T-helper 17 cell (primary cell): ENCODE results near the gene TARS1. TPM values are rescaled to one million over a fixed set of nuclear protein-coding genes. Genes with fewer than 3 reads are reported as not detected.

Source experiments
- ATAC-seq: fragments of 150-1000 bp; cut with Tn5 transposase; 2 replicates; pipeline ENCODE4 v1.10.0; 2021; ENCODE audit warnings: mild to moderate bottlenecking, moderate library complexity
- DNase-seq, 3 donors: peaks; one replicate each; pipeline versions ENCODE4 v3.0.0 to v3.0.0-alpha.2; 2020 to 2021
- H3K9me3 ChIP-seq: one replicate; pipeline ENCODE4 v1.7.0; 2013; ENCODE audit warnings: low read length, mild to moderate bottlenecking; ENCODE audit not compliant: control insufficient read depth, poor library complexity, severe bottlenecking
- H3K27ac Mint-ChIP-seq: one replicate; pipeline ENCODE4 v1.8.0; 2022; ENCODE audit warnings: mild to moderate bottlenecking, moderate library complexity, mixed read lengths
- H3K27me3 Mint-ChIP-seq: one replicate; pipeline ENCODE4 v1.8.0; 2022; ENCODE audit warnings: mixed read lengths
- H3K36me3 Mint-ChIP-seq: one replicate; pipeline ENCODE4 v1.8.0; 2022; ENCODE audit warnings: low read depth, mixed read lengths
- H3K4me1 Mint-ChIP-seq: one replicate; pipeline ENCODE4 v1.8.0; 2022; ENCODE audit warnings: mild to moderate bottlenecking, mixed read lengths
- H3K4me3 Mint-ChIP-seq: one replicate; pipeline ENCODE4 v1.8.0; 2022; ENCODE audit warnings: mild to moderate bottlenecking, moderate library complexity, mixed read lengths
- total RNA-seq, 4 donors: library from RNA in 2 of 4; stranded (reverse) in 2 of 4; gene quantifications; one replicate each; pipeline ENCODE4 v1.2.3 and lab custom pipeline; 2022 to 2026

The TARS1 gene
- total RNA-seq, 2 donors from 2014 or later: 49.0 to 55.4 TPM

DNA sequence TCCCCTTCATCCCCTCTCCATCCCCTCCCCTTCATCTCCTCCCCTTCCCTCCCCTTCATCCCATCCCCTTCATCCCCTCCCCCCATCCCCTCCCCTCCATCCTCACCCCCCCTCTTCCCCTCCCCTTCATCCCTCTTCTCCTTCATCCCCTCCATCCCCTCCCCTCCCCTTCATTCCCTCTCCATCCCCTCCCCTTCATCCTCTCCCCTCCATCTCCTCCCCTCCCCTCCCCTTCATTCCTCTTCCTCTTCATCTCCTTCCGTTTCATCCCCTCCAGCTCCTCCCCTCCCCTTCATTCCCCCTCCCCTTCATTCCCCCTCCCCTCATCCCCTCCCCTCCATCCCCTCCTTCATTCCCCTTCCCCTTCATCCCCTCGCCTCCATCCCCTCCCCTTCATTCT lies 40.1 kb downstream of the TARS1 start:
- ATAC-seq (no peak), DNase-seq (no peak)
- Mint-ChIP-seq H3K27me3 (no peaks in the 10 kb centered on the region), H3K4me1 (no peaks in the 10 kb centered on the region), H3K36me3 (peaks cover 2% of the 10 kb centered on the region), H3K27ac (no peak overlapping the region), H3K4me3 (no peak overlapping the region)
- no peaks in the 10 kb centered on the region for H3K9me3 ChIP-seq

DNA sequence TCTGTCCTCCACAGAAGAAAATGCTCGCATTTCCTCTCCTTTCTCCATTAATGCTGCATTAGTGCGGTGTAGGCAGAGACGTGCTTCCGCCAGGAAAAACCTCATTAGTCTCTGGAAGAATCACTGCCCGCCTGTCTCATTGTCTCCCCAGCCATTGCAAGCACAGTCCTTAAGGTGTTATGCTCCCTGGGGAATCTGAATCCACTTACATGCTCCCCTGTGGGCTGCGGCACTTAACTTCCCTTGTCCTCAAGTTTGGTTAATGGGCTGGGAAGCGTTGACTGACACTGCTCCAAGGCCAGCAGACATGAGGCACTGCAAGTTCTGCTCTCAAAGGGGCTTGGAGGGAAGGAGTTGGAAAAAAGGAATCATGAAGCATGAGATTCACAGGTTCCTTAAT lies 41.6 kb downstream of the TARS1 start:
- DNase-seq: no peak
- H3K4me3 Mint-ChIP-seq: no peak overlapping the region

DNA sequence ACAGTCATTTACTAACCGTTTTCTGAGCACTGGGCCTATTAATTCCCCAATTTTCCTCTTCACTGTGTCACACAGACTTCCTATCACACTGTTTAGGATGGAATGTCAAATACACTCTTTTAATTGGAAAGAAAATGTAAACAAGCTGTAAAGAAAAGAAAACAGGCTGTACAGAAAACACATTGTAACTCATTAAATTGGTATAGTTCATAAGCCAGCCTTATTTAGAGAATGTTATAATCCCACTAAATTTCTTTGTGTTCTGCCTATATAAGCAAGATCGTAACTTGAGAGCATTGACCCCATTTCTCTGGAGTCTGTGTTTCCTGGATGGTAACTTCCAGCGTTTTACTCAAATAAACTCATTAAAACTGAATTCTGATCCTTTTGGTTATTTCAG lies 46.5 kb downstream of the TARS1 start:
- no peaks in the 10 kb centered on the region for H3K9me3 ChIP-seq
- Mint-ChIP-seq H3K27me3 (no peaks in the 10 kb centered on the region), H3K4me1 (no peaks in the 10 kb centered on the region), H3K27ac (no peak overlapping the region), H3K36me3 (no peaks in the 10 kb centered on the region), H3K4me3 (no peak overlapping the region)
- ATAC-seq (no peak), DNase-seq (no peak)

More for the DNA sequence above, 41.6 kb downstream of the TARS1 start:
- Mint-ChIP-seq H3K27me3 (no peaks in the 10 kb centered on the region), H3K4me1 (no peaks in the 10 kb centered on the region), H3K27ac (no peak overlapping the region), H3K36me3 (peaks cover 2% of the 10 kb centered on the region)
- H3K9me3 ChIP-seq: no peaks in the 10 kb centered on the region
- ATAC-seq: no peak

DNA sequence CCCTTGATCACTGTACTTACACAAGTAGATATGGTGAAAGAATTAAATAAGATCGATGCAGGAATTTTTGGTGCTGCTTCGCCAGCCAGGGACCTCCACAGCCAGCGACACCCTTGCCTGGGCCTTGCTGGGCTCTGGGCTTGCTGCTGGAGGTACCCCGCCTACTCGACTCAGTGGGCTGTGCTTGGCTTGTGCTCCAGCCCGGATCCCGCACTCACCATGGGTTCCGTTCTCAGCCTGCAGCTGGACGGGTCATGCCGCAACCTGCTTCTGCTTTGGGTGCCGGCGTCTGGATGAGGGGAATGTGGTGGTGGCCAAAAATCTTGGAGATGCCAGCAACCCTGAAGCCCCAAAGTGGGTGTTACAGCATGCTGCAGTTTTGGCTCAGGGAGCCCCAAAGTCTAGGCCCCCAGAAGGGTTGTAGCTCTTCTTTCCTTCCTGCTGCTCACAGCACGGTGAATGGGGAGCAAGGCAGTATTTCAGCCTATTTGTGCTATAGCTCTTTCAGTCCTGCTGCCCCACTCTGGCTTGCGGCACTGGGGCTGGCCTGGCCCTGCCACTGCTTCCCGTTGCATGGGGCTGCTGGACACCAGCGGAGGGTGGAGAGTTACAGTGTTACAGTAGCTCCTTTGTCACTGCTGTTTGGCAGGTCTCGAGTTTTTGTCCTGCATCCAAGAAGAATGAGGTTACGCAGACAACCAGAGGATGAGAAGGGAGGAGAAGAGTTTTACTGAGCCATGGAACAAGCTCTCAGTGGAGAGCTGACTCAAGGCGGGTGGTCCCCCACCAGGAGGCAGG lies 48.0 kb downstream of the TARS1 start:
- Mint-ChIP-seq H3K27me3 (no peaks in the 10 kb centered on the region), H3K36me3 (no peaks in the 10 kb centered on the region), H3K4me3 (no peak overlapping the region), H3K27ac (no peak overlapping the region), H3K4me1 (no peaks in the 10 kb centered on the region)
- DNase-seq (no peak), ATAC-seq (no peak)
- no peaks in the 10 kb centered on the region for H3K9me3 ChIP-seq

DNA sequence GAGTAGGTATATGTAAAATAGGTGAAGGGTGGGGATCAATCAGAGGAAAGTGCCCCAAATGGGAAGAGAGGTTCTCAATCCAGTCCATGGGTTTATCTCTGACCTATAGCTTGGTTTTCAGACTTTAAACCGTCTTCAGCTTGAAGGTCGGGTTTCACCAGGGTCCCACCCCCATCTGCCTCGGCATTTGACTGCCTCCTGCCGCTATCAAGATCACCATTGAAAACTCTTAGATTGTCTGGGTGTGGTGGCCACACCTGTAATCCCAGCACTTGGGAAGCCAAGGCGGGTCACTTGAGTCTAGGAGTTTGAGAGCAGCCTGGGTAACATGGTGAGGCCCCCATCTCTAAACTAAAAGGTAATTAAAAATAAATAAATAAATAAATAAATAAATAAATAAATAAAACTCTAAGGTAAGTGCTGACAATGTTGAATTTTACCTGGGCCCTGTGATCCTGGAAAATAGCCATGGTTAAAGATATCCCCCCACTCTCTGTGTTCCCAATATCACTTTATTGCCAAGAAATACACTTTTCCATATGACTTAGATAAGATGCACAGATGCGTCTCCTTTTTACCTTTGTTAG lies 48.8 kb downstream of the TARS1 start:
- H3K27ac Mint-ChIP-seq: no peak overlapping the region
- no peaks in the 10 kb centered on the region for H3K4me1 Mint-ChIP-seq
- no peaks in the 10 kb centered on the region for H3K9me3 ChIP-seq
- no peak for ATAC-seq
- H3K36me3 Mint-ChIP-seq: no peaks in the 10 kb centered on the region
- H3K4me3 Mint-ChIP-seq: no peak overlapping the region
- H3K27me3 Mint-ChIP-seq: no peaks in the 10 kb centered on the region
- DNase-seq: no peak

DNA sequence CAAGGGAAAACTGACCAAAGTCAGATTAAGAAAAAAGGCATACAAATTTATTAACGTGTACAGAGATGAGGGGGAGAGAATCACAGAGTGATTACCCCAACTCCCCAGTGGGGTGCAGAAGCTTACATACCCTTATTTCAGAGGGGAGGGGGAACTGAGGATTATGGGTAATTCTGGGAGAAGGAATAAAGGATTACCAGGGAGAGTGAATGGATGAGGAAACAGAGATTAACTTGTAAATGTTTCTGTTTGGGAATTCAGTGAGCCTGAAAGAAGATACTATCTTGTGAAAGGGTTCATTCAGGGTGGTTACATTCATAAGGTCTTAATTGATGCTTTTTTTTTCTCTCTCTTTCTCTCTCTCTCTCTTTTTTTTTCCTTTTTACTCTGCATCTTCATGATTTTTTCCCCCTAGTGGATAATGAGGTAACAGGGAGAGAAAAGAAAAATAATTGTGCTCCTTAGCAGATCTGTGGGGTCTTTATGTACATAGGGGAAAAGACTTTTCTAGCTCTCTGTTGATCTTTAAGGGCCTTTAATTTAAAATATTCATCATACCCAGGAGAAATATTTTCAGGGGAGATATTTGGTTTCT lies 49.4 kb downstream of the TARS1 start:
- no peak overlapping the region for H3K27ac Mint-ChIP-seq
- H3K9me3 ChIP-seq: no peaks in the 10 kb centered on the region
- H3K4me1 Mint-ChIP-seq: no peaks in the 10 kb centered on the region
- H3K27me3 Mint-ChIP-seq: no peaks in the 10 kb centered on the region
- DNase-seq: no peak
- ATAC-seq: no peak
- H3K4me3 Mint-ChIP-seq: no peak overlapping the region
- H3K36me3 Mint-ChIP-seq: no peaks in the 10 kb centered on the region

DNA sequence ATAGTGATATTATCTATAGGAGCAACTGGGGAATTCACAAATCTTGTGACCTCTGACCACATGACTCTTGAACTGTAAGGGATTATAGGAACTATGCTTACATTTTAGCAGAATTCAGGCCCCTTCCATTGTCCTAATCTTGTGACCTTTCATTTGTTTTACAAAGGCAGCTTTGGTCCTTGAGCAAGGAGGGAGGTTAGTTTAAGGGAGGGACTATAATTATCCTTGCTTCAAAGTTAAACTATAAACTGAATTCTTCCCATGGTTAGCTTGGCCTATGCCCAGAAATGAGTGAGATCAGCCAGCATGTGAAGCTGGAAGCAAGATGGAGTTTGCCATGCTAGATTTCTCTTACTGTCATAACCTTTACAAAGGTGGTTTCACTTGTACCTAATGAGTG lies 51.2 kb downstream of the TARS1 start:
- H3K4me1 Mint-ChIP-seq: no peaks in the 10 kb centered on the region
- no peaks in the 10 kb centered on the region for H3K9me3 ChIP-seq
- no peak for DNase-seq
- no peak for ATAC-seq
- H3K27ac Mint-ChIP-seq: no peak overlapping the region
- no peaks in the 10 kb centered on the region for H3K36me3 Mint-ChIP-seq
- H3K4me3 Mint-ChIP-seq: no peak overlapping the region
- no peaks in the 10 kb centered on the region for H3K27me3 Mint-ChIP-seq

DNA sequence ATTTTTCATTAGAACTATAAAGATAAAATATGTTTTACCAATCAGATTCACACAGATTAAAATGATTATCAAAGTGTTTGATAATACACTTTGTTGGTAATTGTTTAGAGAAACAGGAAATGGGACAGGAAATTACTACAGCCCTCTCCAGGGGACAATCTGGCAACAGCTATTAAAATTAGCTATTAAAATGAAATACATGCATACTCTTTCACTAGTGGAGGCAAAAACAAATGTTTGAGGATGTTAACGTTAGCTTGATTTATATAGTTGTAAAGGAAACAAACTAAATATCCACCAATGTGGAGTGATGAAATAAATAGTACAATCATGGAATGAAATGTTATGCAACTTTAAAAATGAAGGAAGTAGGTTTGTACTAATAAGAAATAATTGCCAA lies 53.7 kb downstream of the TARS1 start:
- Mint-ChIP-seq H3K27ac (no peak overlapping the region), H3K36me3 (no peaks in the 10 kb centered on the region), H3K27me3 (no peaks in the 10 kb centered on the region), H3K4me1 (no peaks in the 10 kb centered on the region), H3K4me3 (no peak overlapping the region)
- ATAC-seq (no peak), DNase-seq (no peak)
- no peaks in the 10 kb centered on the region for H3K9me3 ChIP-seq

DNA sequence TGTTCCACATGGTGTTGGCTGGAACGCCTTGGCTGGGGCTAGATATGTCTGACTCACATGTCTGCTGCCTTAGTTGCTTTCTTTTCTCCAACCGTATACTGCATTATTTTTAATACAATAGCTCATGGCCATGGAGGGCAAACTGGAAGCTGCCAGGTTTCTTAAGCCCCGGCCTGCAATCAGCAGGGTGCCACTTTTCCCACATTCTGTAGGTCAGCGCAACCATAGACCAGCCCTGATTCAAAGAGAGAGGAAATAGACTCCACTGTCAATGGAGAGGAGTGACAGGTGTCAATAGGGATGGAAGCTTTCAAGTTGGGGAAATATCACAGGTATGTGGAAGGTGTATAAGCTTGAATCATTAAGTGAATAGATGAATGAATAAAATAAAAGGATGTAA lies 60.5 kb downstream of the TARS1 start:
- no peak overlapping the region for H3K27ac Mint-ChIP-seq

DNA sequence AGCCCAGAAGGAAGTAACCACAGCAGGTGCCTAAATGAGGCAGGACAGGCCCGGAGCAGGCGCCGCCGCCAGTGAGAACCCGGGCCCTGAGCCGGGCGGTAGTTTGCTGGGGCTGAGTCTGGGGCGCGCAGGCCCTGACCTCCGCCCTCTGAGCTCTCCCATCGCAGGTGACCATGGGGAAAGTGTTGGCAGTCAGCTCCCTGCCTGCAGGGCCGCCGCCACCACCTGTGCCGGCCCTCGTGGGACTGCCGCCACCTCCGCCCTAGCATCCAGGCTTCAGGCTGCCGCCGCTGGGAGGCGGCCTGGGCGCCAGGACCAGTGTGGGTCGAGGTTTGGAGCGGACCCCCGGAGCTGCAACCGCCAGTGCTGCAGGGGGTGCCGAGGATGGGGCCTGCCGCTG lies 61.1 kb downstream of the TARS1 start:
- Mint-ChIP-seq H3K4me1 (no peaks in the 10 kb centered on the region), H3K4me3 (no peak overlapping the region), H3K27me3 (no peaks in the 10 kb centered on the region), H3K36me3 (no peaks in the 10 kb centered on the region), H3K27ac (no peak overlapping the region)
- ATAC-seq: no peak
- no peaks in the 10 kb centered on the region for H3K9me3 ChIP-seq
- no peak for DNase-seq

More for the DNA sequence above, 60.5 kb downstream of the TARS1 start:
- H3K4me1 Mint-ChIP-seq: no peaks in the 10 kb centered on the region
- H3K4me3 Mint-ChIP-seq: no peak overlapping the region
- H3K36me3 Mint-ChIP-seq: no peaks in the 10 kb centered on the region
- DNase-seq (no peak), ATAC-seq (no peak)
- no peaks in the 10 kb centered on the region for H3K9me3 ChIP-seq
- no peaks in the 10 kb centered on the region for H3K27me3 Mint-ChIP-seq

DNA sequence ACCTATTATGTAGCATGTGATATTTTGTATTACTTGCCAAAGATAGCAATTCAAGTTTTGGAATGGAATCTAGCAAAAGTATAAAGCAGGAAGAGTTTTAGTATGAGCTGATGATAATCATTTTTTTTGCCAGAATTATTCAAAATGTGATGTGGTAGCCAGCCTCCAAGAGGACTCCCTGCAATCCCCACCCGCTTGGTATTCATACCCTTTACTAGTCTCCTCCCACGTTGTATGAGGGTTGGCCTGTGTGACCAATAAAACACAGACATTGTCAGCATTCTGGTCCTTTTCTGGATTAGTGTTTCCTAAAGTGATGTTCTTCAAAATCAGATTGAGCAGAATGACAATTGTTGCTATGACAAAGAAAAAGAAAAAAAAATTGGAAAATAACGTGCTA lies 63.8 kb downstream of the TARS1 start:
- Mint-ChIP-seq H3K27ac (no peak overlapping the region), H3K36me3 (no peaks in the 10 kb centered on the region), H3K4me1 (no peaks in the 10 kb centered on the region), H3K4me3 (no peak overlapping the region), H3K27me3 (no peaks in the 10 kb centered on the region)
- ATAC-seq (no peak), DNase-seq (no peak)
- no peaks in the 10 kb centered on the region for H3K9me3 ChIP-seq

DNA sequence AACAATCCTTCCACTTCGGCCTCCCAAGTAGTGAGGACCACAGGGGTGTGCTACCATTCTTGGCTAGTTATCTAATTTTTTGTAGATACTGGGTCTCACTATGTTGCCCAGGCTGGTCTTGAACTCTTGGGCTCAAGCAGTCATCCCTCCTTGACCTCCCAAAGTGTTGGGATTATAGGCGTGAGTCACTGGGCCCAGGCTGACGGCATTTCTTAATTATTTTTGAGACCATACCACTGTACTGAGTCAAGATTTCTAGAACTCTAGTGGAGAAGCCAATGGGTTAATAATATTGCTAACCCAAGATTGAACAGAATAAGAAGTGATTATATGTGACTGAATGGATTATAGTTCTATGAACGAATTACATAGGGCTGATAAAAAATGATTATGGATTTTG lies 66.7 kb downstream of the TARS1 start:
- no peaks in the 10 kb centered on the region for H3K27me3 Mint-ChIP-seq
- no peak overlapping the region for H3K4me3 Mint-ChIP-seq
- no peaks in the 10 kb centered on the region for H3K36me3 Mint-ChIP-seq
- no peaks in the 10 kb centered on the region for H3K9me3 ChIP-seq
- DNase-seq: no peak
- H3K27ac Mint-ChIP-seq: no peak overlapping the region
- ATAC-seq: no peak
- H3K4me1 Mint-ChIP-seq: no peaks in the 10 kb centered on the region

DNA sequence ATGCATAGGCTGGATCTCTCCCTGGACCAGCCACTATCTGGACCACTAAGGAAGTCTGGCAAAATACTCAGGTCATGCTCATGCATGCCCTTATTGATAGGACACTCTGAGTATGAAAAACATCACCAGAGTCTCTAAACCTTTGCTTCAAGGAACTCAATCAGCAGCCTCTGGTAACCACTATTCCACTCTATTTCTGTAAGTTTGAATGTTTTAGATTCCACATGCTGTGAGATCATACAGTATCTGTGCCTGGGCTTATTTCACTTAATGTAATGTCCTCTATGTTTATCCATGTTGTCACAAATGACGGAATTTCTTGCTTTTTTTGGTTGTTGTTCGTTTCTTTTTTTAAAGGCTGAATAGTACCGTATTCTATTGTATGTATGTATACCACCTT lies 68.3 kb downstream of the TARS1 start:
- ATAC-seq (no peak), DNase-seq (no peak)
- no peaks in the 10 kb centered on the region for H3K9me3 ChIP-seq
- Mint-ChIP-seq H3K27me3 (no peaks in the 10 kb centered on the region), H3K27ac (no peak overlapping the region), H3K4me3 (no peak overlapping the region), H3K4me1 (no peaks in the 10 kb centered on the region), H3K36me3 (no peaks in the 10 kb centered on the region)
